Measurements from ENCODE around the gene GPR61. TPM values are rescaled to one million over a fixed set of nuclear protein-coding genes. Genes with fewer than 3 reads are reported as not detected.

The GPR61 gene
- total RNA-seq, 1 experiment from 2014 or later: 0.07 TPM

DNA sequence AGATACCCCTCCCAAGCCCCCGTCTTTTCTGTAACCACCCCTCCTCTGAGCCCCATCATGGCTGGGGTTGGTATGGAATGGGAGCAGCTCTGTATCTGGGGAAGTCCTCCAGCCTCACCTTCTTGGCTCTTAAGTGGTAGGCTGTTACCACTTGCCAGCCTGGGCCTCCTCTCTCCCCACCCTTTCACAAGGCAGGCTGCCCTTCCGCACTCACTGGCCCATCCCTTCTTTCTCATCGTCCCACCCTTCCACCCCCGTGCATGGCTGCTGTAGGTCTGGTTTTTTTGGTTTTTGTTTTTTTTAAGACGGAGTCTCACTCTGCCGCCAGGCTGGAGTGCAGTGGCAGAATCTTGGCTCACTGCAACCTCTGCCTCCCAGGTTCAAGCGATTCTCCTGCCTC lies 40.6 kb upstream of the GPR61 start:
- no peaks in the 10 kb centered on the region for H3K9me3 ChIP-seq (ENCODE audit: low read length)
- intact Hi-C loops (cut with micrococcal nuclease): no loop called here

DNA sequence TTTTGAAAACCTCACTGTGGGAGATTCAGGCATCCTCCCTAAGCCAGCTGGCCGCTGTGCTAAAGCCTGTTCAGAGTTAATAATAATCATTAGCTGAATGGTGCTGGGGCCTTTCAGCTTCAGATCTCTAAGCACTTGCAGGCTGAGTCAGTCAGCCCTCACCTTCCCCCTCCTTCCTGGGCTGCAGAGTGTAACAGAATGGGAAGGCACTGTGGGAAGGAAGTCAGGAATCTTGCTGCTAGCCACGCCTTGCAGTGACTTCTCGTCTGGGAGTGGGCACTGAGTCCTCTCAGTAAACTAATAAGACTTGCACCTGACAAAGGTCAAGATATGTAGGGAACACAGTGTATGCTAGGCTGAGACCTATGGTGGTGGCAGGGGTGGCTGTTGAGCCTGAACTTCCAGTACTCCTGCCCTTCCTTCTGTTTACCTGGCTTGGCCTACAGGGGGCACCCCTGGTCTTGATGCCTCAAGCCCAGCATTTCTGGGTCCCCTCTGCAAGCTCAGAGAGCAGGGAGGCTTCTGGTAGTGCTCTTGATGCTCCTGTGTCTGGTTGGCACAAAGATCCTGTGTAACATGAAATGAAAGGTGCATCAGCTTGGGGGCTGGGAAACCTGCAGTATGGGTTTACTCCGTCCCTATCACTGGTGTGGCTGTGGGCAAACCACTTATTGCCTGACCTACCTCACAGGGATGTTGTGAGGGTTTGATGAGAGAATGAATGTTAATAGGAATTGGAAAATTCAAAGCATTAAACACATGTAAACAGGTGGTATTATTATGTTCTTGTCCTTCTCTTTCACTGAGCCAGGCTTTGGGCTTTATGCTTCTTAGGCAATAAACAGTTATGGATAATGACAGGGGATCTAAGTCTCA lies 39.8 kb upstream of the GPR61 start:
- DNase-seq (peak; percentile 63), ATAC-seq (peak; percentile 85)
- Histone ChIP-seq H4K20me1 (ENCODE audit: low read length) (no peaks in the 10 kb centered on the region), H3K9ac (ENCODE audit: low read length) (no peak overlapping the region), H3K4me2 (ENCODE audit: low read length) (no peak overlapping the region), H3K27me3 (ENCODE audit: low read length) (no peaks in the 10 kb centered on the region), H3K79me2 (ENCODE audit: low read length) (peaks cover 11% of the 10 kb centered on the region), H3K27ac (ENCODE audit: low read length) (no peak overlapping the region), H3K4me1 (ENCODE audit: insufficient read depth, low read length) (peaks cover 14% of the 10 kb centered on the region; the same call in 1 of the 2 replicates), H3K36me3 (ENCODE audit: low read depth, low read length) (no peaks in the 10 kb centered on the region; the same call in 1 of the 2 replicates), H3F3A (ENCODE audit: low read length, unreplicated experiment) (no peaks in the 10 kb centered on the region), H3K4me3 (ENCODE audit: low read length) (no peak overlapping the region), H3K9me3 (ENCODE audit: low read length) (no peaks in the 10 kb centered on the region), H2AFZ (ENCODE audit: low read length) (no peak overlapping the region), H3K9me2 (replicated peaks; ENCODE audit: low read length) (no peaks in the 10 kb centered on the region)
- no TSS peak for BruUV-seq (replicated peaks)
- CTCF ChIA-PET: interaction anchor here (0.6 to 2.1 kb wide), 2 partner anchors 10 to 33 kb away, joined by 5 to 9 read pairs; no protein-coding TSS in a partner anchor
- intact Hi-C loops (cut with micrococcal nuclease): no loop called here
- no peak for TF ChIP-seq EZH2 (IDR thresholded peaks at IDR 0.05; ENCODE audit: low read length, unreplicated experiment)
- TF ChIP-seq, protein P1, sequence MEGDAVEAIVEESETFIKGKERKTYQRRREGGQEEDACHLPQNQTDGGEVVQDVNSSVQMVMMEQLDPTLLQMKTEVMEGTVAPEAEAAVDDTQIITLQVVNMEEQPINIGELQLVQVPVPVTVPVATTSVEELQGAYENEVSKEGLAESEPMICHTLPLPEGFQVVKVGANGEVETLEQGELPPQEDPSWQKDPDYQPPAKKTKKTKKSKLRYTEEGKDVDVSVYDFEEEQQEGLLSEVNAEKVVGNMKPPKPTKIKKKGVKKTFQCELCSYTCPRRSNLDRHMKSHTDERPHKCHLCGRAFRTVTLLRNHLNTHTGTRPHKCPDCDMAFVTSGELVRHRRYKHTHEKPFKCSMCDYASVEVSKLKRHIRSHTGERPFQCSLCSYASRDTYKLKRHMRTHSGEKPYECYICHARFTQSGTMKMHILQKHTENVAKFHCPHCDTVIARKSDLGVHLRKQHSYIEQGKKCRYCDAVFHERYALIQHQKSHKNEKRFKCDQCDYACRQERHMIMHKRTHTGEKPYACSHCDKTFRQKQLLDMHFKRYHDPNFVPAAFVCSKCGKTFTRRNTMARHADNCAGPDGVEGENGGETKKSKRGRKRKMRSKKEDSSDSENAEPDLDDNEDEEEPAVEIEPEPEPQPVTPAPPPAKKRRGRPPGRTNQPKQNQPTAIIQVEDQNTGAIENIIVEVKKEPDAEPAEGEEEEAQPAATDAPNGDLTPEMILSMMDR (conservative IDR thresholded peaks at IDR 0.05; ENCODE audit: low read depth, low read length): peak; percentile 77
- POLR2A ChIA-PET (ENCODE audit: unreplicated experiment): interaction anchor here (0.6 kb wide), 1 partner anchor 539 kb away, joined by 3 read pairs; no protein-coding TSS in a partner anchor

More for the DNA sequence above, 40.6 kb upstream of the GPR61 start:
- Histone ChIP-seq H3K4me1 (ENCODE audit: insufficient read depth, low read length) (peaks cover 18% of the 10 kb centered on the region; the same call in 1 of the 2 replicates), H3K79me2 (ENCODE audit: low read length) (peaks cover 18% of the 10 kb centered on the region), H3K36me3 (ENCODE audit: low read depth, low read length) (no peaks in the 10 kb centered on the region; the same call in 1 of the 2 replicates), H3K27ac (ENCODE audit: low read length) (no peak overlapping the region), H3K27me3 (ENCODE audit: low read length) (no peaks in the 10 kb centered on the region), H3K4me2 (ENCODE audit: low read length) (no peak overlapping the region), H4K20me1 (ENCODE audit: low read length) (no peaks in the 10 kb centered on the region), H3K9me2 (replicated peaks; ENCODE audit: low read length) (no peaks in the 10 kb centered on the region), H2AFZ (ENCODE audit: low read length) (no peak overlapping the region), H3K9ac (ENCODE audit: low read length) (no peak overlapping the region), H3K4me3 (ENCODE audit: low read length) (no peak overlapping the region), H3F3A (ENCODE audit: low read length, unreplicated experiment) (no peaks in the 10 kb centered on the region)
- ChIA-PET POLR2A (ENCODE audit: unreplicated experiment) (interaction anchor here (0.6 kb wide), 1 partner anchor 538 kb away, joined by 3 read pairs; no protein-coding TSS in a partner anchor), CTCF (interaction anchor here (0.6 to 2.1 kb wide), 2 partner anchors 9 to 33 kb away, joined by 5 to 9 read pairs; no protein-coding TSS in a partner anchor)
- ATAC-seq (no peak), DNase-seq (no peak)
- TF ChIP-seq EZH2 (IDR thresholded peaks at IDR 0.05; ENCODE audit: low read length, unreplicated experiment): no peak
- TF ChIP-seq, protein P1 (conservative IDR thresholded peaks at IDR 0.05; ENCODE audit: low read depth, low read length): no peak
- TF ChIP-seq EZH2phosphoT487 (IDR thresholded peaks at IDR 0.05; ENCODE audit: borderline replicate concordance, low read length): no peak
- no TSS peak for BruUV-seq (replicated peaks)

Data from PC-3 (cell line).